Prostate gland (tissue), 2 donors: ENCODE data around the gene METTL27.
"Not testable (repeated sequence)": the region's sequence is repeated elsewhere in the genome, so short reads cannot be mapped to it uniquely, and the experiment has no call there.

Source experiments
- CTCF ChIP-seq, 4 experiments: fragments of 200-600 bp in 2 of 4; fragments of 450-650 bp in 2 of 4; sonication (generic) in 2 of 4; IDR thresholded peaks; 1 replicate in 3 of 4; 2 replicates in 1 of 4; pipeline ENCODE4 v1.5.1; 2016 to 2019; ENCODE audit warnings: antibody characterized with exemption in 4 of 4, mild to moderate bottlenecking in 2 of 4, moderate library complexity in 2 of 4
- POLR2A ChIP-seq: fragments of 450-650 bp; IDR thresholded peaks from one replicate; pipeline ENCODE4 v1.6.1; 2016; ENCODE audit warnings: antibody characterized with exemption, mild to moderate bottlenecking
- POLR2AphosphoS5 ChIP-seq: sonication (generic); formaldehyde crosslinking; IDR thresholded peaks from one replicate; pipeline ENCODE4 v1.6.1; 2017; ENCODE audit warnings: antibody characterized with exemption

GRCh38 chr7:73795188-73795587 lies 47.1 kb downstream of the METTL27 start:
- TF ChIP-seq POLR2A; CTCF (IDR thresholded peaks at IDR 0.05); POLR2AphosphoS5: not testable (repeated sequence)
